NCI-H524 (cell line): Measurements from ENCODE around the gene ARSG.

Source experiments
- DNase-seq, 2 experiments: peaks; one replicate each; lab custom pipeline; 2025; lab: John Stamatoyannopoulos, UW

ARSG gene

DNA sequence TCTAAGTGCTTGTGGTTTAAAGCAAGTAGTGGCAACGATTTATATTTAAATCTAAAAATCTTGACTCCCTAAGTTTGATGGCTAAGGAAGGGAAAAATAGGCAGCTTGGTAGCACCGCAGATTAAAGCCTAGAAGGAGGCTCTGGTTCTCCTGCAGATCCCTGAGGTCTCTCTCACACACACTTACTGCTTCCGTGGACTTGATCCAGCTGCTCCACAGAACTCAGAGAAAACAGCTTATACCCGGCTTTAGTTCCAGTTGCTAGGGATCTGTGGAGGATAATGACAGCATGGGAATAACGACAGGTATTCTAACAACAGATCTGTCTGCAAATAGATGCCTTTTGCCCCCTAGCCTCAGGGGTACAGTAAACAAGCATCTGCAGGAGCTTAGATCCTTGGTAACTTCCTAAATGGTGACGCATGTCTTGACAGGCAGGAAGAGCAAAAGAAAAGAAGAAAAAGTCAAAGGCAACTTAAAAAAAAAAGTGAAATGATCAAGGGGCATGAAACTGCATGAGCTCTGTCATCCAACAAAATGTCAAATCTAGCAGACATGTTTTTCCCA is 161.5 kb downstream of the ARSG start:
- DNase-seq: no peak

DNA sequence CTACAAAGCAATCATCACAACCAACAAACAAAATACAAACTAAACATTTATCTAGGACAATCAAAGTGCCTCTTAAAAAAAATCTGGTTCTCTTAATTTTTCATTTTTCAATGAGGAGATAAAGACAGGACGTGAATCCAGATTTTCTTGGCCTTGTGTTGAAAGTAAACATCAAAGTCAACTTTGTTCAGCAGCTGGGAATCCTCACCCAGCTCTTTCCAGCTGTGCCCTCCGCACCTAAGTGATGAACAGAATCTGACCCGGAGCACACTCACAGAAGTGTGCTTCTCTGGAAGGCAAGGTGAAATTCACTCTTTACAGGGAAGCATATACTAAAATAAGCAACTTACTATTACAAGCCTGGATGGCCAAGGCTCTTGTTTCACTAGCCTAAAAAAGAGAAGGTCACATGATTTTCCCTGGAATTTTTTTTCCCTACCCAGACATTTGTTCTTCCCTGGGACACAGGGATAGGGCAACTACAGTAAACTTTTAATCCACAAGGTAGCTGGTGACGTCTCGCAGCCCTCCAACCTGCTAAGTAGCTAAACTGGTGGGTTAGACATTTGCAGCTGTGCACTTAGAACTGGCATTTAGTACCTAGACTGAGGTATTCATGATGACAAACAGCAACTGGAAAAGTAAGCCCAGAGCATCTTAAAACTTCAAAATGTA is 162.8 kb downstream of the ARSG start:
- no peak for DNase-seq

DNA sequence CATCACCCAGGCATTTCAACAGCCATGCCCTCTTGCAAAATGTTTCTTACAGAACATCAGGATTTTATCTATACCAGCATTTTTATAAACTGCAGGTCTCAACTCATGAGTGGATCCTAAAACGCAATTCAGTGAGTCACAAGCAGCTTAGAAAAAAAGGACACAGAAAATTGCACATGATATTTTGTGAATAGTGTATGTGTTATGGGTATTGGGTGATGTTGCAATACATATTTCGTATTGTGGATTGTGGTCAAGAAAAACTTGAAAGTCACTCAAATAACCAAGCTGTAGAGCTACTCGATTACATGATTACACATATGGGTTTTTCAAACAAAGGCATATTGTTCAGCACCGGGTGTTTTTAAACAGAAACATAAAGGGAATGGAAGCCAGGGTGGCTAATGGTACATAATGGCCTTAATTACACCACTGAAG is 164.6 kb downstream of the ARSG start:
- DNase-seq: no peak

DNA sequence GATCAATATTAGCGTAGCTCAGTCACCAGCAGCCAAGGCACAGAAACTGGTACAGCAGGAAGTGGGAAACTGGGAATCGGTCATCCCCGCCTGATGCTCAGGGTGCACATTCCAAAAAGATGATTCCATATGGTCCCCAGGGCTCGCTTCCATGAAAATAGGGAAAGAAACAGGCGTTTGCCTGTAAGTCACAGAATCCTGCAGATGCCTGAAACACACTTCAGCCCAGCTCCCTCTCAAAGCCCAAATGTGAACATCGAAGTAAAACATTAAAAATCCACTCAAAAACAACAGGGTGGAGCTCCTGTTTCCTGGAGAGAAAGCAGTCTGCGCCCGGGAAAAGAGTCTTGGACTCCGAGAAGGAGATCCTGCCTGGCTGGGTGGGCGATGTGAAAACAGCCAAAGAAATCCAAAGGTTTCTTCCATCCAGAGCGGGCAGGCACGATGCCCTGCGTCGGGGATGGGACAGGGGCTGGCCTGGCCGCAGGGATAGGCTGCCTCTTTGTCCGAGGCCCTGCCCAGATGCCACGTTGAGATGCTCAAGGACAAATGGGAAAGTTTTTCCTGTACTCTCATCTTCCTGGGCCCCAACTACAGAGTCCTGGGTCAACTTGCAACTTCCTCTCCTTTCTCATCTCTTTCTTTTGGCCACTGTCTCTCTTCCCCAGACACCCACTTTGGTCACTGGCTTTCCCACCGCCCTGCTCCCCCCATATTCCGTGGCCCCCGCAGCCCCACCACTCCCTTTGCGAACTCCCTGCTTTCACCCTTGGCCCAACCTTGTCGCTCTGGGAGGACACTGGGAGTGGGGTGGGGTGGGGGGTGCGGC is 165.3 kb downstream of the ARSG start:
- peak; percentile 15 to 51 for DNase-seq

DNA sequence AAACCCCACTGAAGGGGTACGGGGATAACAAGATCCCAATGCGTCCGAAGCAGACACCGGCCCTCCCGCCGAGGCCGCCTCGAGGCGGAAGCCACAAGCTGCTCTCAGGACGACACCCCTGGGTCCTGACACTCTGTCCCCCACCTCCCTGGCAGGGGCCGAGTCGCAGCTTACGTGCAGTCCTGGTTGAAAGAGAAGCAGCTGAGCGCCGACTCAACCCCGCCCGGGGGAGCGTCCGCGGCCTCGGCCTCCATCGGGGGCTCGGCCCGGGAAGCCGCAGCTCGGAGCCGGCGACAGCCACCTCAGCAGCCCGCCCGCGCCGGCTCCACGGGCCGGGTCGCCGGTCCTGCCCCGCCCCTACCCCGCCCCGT is 165.9 kb downstream of the ARSG start, which contains the start of gene WIPI1:
Gene WIPI1, minus strand, starts transcription at position 329 of the 371 bp plus-strand sequence. Its CDS starts 75 bp downstream, at position 254.
- peak in 1 of 2 experiments; percentile 73 for DNase-seq

DNA sequence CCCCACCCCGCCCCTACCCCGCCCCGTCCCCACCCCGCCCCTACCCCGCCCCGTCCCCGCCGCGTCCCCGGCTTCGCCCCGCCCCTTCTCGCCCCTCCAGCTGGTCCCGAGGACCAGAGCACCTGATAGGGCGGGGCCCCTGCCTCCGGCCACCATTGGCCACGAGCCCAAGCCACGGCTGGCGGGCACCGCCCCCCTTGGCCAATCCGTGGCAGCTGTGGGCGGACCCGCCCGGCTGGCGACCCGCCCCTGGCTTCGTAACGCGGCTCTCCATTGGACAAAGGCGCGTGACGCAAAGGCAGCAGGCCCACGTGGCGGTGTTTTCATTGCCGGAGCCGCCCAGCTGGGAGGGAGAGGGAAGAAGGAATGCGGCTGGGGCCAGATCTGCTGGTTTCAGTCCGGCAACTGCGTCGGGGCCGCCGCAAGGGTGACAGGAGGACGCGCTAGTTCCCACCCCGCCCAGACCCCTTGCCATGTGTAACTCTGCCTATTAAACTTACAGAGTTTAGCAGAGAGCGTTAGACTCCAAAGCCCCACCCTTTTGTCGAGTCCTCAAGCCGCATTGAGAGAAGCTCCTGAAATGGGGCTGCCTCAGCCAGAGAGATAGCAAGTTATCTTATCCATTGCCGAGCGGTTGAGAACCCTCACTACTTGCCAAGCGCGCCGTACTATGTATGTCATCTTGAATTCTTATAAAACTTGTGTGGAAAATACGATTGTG is 166.4 kb downstream of the ARSG start:
- peak; percentile 95 to 99 for DNase-seq

DNA sequence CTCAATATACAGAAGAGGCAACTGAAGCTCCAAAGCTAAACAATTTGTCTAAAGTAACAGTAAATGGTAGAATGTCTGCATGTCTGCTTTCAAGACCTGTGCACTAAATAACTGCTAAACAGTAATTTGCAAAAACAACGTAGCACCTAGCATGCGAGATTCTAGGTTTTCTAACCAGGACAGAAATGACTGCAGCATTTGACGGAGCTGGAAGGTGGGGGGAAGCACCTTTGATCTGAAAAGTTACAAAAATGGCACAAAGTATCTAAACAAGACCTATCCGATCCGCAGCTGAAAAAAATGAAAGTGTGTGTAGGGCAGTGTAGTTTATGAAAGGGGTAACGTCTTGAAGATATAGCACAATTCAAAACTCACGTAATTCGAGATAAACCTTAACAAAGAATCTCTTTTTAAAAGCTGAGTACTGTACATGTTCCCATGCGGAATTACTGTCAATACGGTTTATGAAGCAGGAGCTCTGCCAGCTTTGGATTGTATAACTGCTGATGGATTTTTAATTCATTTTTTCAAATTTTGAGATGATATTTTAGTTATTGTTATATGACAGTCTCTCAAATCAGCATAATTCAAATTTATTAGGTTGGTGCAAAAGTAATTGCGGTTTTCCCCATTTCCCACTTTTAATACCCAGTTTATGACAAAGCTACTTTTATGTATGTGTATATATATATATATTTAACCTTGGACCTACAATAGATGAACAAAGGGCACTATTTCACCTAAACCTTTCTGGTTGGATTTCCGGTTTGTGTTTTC is 167.2 kb downstream of the ARSG start:
- no peak for DNase-seq

DNA sequence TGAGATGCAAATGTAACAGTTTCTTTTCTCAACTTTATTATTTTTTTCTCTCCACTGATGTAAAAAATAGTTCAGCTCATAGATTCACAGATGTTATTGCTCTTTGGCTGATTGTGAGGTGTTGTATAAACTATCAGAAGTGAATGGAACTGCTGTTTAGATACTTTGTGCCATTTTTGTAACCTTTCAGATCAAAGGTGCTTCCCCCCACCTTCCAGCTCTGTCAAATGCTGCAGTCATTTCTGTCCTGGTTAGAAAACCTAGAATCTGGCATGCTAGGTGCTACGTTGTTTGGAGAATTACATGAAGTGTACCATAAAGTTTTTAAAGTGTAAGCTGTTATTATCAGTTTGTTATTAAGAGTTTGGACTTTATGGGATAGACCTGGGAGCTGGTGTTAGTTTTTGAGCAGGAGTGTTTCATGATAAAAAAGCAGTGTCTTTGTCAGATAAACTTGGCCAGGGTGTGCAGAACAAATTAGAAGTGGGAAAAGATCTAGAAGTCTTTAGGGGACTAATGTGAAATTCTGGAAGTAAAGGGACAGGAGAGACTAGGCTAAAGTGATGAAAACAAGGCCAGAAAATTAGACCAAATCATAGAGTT is 167.8 kb downstream of the ARSG start:
- DNase-seq: no peak

DNA sequence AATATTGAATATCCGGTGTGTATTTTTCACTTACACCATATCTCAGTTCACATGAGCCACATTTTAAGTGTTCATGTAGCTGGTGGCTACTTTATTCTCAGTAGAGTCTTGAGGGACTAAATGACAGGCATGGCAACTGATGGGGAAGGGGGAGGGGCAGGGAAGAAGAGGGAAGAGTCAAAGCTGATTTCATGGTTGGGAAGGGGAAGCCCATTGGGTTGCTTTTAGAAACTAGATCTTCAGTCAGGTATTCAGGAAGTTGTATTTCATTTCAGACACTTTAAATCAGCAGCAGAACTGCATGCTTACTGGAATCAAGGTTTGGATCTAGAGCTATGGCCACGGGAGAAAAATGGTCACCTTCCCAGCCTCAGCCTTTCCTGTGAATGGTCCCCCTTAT is 168.9 kb downstream of the ARSG start:
- no peak for DNase-seq

DNA sequence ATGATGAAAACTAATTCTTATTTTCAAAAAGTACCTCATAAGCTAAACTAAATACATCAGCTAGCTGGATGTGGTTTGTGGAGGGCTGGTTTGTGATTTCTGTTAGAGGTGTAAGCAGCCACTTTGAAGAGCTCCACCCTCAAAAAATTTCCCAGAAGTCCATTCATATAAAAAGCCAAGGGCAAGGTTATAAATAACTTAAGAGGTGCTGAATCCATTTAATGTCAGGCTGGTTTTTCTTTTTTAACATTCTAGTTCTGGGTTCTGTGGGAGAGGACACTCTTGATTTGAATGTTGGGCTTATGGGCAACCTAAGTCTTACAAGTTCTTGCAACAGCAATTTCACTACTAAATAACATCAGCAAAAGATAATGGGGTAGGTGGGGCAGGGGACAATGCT is 169.4 kb downstream of the ARSG start:
- DNase-seq: no peak

DNA sequence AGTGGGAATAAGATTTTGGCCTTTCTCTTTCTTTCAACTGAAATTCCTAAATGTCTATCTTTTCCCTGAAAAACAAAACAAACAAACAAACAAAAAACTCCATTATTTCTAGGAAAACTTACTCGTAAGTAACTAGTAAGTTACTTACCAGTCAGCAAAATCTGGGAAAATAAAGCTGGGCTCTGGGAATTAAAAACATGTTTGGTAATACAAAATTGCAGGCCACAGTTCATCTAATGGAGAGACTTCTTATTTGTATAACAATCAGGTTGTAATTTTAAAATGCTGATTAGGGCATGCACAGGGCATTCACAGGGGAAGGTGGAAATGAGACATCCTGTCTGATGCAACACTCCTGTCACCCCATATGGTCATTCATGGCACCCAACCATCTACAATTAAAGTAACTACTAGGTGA is 169.8 kb downstream of the ARSG start:
- no peak for DNase-seq

DNA sequence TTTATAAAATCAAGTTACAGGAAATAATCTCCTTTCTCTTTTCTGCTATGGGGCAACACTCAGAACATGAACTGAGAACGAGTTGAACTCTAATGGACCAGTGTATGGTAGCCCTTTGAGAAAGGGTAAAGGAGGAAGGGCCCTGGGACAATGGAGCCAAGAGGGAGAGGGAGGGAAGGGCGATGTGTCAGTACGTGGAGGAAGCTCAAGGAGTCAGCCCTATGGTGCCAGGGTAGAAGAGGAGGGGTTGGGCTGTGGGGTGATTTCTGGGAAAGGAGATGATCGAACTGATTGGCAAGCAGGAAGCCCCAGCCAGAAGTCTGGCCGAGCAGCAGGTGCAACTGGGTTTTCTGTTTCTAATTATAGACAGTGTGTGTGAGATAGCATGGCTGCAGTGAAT is 170.3 kb downstream of the ARSG start:
- no peak for DNase-seq

DNA sequence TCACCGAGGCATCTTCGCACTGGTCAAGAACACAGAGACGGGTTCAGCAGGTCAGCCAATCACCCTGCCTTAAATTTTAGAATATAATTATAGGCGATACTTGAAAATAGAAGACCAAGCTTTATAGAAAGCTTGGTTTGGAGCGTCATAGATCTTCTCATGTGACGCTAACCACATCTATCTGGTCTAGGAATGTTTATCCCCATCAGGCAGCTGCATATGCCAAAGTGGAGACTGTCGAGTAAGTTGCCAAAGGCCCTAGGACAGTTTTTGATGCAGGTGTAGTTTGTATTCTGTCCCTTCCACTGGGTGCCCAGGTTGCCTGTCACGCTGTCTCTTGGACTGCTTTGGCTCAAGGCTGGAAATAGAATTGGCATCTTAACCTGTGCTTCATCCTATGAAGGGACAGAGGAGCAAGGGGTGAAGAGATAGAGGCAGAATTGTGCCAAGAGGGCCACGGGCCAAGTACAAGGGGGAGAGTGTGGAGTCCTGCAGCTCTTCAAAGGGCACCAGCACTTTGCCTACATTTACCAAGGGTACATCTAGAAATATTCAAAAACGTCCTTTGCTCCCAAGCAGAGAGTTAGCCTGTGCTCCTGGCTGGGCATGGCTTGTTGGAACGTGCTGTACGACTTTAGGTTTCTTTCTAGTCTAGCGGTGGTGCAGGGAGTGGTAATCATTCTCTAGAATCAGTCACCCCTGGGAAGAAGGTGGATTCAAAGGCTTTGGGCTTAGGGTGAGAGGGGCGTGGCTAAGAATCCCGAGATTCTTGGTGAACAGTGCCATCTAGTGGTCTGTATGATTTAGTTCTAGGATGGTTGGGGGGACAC is 171.3 kb downstream of the ARSG start:
- peak; percentile 85 to 89 for DNase-seq

DNA sequence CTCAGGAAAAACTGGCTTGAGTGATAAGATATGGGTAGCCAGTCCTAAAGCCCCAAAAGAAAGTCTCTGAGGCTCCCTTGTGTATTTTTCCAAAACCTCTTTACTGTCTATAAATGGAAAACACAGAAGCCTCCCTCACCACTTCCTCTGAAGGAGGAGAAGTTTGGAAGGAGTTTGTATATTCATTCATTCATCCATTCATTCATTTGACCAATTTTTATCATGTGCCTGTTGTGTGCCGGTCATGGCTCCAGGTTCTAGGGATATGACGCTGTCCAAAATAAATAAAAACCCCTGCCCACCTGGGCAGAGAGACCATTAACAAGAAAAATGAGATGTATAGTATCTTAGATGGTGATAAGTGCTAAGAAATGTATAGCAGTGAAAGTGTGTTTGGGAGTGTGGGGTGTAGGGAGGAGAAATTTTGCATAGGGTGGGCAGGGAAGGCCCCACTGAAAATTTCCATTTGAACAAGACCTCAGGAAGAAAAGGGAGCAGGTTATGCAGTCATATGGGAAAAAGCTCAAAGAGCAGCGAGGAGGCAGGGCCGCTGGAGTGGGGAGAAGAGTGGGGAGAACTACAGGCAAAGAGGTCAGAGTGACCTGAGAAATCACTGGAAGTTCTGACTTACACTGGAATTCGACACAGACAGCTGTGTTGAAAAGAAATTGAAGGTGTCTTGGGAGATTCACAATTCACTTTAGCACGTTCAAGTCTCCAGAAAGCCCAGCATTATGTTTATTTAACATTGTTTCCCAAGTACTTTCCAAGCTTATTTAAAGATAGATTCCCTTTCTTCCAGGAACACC is 172.1 kb downstream of the ARSG start:
- no peak for DNase-seq

DNA sequence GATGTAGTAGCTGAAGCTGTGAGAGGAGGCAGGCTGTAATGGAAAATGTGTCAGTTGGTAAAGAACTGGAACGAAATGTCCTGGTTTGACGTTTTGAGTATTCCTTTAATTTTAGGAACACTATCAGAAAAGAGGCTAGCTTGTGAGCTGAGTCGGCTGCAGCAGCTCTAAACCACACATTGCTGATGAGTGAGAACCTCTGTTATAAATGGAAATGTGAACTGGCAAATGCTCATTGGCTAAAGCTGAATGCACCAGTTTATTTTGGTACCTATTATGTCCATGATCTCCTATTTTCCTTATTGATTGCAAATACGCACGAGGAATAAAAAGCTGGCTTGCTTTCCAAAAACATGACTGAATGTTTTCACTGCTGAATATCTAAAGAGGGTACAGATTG is 177.0 kb downstream of the ARSG start:
- DNase-seq: no peak

DNA sequence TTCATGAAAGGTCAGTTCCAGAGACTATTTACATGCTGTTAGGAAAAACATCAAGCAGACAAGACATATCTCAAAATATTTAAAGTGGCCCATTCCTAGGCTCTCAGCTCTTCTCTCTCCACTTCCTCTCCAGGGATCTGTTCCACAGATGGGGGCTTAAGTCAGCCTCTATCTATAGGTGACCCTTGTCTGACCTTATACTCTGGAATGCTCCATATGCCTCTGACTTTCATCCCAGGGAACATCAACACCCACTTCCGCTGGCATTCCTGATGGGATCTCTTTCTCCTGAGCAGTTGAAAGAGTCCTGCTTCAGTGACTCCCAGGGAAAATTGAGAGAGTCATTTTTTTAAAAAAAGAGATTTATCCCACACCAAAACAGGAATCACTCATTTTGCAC is 177.5 kb downstream of the ARSG start:
- DNase-seq: peak; percentile 50 to 56
